Activated T-cell treated with anti-CD3 and anti-CD28 coated beads for 48 hours (primary cell): Measurements from ENCODE around the gene INPP4B.

Source experiments
- DNase-seq: peaks from one replicate; pipeline ENCODE4 v3.0.0-alpha.2; 2020; ENCODE audit warnings: low read depth

INPP4B gene

GRCh38 chr4:142372530-142373260, 473.4 kb downstream of the INPP4B start:
- DNase-seq, result no peak

GRCh38 chr4:142369141-142369540, 477.0 kb downstream of the INPP4B start:
- no peak for DNase-seq

DNA sequence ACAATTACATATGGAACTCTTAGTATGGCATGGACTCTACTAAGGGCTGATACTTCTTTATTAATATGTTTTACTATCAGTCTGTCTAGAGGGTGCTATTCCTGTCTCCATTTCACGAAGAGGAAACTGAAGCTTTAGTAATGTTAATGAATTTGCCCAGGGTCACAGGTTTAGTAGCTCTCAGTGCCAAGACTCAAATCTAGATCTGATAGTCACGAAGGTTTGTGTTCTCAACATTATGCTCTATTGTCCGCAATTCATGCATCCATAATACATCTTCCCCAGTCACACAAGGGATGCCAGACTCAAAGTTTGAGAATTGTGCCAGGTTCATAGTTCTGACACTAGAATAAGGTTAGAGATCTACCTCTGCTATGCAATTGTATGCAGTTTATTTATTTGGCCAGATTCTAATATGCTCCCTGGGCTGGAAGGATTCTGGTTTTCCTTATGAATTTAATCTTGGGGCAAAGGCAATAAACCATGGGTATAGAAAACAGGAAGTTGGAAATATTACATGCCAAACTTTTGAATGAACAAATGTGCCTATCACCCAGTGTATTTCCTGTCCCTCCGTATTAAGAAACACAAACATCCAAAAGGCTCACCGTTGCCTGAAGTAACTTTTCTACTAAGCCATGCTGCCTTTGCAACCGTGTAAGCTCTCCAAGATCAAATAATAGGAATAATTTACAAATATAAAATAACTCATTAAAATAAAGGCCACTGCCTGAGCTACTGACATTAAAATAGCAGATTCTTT, 478.5 kb downstream of the INPP4B start:
- no peak for DNase-seq

GRCh38 chr4:142366769-142367181, 479.3 kb downstream of the INPP4B start:
- no peak for DNase-seq

DNA sequence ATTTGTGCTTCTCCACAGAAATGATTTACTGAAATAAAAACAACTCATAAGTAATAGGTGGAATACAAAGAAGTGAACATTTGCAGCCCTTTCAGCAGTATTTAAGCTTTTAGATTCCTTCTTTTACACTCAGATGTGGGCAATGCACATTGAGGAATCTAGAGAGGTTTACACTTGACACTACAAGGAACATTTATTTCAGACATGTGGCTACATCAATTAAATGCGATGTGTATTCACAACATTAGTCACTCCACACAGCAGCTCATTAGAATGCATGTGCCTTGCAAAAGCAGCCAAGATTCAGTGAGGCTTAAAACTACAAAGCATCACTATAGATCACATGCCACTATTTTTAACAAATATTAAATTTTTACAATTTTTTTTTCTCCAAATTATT, 480.7 kb downstream of the INPP4B start:
- DNase-seq, result no peak

DNA sequence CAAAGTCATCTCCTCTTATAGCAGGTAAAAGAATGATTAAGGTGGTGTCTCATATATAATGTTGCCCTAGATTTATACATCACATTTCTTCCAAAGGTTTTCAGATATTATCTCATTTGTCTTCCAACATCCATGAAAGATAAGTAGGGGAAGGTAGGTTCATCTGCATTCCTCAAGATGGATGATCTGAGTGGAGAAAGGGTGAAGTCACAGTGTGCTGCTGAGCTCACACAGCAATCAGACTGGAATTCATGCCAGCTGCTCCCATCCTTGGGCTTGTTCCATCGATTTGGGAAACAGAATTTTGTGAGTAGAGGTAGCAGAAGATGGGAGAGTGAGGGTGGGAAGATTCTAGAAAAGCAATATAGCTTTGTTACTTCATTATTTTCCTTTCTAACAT, 482.4 kb downstream of the INPP4B start:
- no peak for DNase-seq

DNA sequence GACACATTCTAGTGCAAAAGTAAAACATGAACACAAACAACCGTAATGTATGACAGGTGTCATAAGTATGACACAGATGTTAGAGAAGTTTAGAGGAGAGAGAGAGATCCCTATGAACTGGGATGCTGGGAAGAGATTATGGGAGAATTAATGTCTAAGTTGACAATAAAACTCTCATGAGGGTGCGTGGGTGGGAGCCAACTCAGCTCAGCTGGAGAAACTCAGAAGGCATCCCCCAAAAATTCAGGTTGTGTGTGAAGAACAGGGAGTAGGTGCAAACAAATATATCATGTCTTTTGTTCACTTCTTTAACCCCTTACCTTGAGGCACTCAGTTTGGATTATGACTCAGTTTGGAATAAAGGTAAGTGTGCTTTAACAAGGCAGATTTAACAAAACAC, 484.1 kb downstream of the INPP4B start:
- DNase-seq, result no peak

DNA sequence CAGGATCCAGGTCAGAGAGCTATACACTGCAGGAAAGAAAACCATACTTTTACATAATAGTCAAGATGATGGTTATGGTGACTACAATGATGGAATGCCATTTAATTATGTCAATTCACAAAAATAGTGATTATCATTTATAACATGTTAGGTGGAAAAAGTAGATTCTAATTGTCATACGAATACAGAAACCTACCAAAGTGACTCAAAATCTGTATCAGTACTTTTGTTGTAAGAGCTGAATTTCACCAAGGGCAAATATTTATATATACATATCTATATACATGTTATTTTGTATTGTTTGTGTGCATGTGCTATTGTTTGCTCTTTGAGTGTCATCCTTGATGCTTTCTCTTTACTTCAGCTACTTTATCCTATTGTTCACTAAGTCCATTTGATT, 485.4 kb downstream of the INPP4B start:
- DNase-seq, result no peak

GRCh38 chr4:142358656-142359055, 487.4 kb downstream of the INPP4B start:
- DNase-seq, result no peak

DNA sequence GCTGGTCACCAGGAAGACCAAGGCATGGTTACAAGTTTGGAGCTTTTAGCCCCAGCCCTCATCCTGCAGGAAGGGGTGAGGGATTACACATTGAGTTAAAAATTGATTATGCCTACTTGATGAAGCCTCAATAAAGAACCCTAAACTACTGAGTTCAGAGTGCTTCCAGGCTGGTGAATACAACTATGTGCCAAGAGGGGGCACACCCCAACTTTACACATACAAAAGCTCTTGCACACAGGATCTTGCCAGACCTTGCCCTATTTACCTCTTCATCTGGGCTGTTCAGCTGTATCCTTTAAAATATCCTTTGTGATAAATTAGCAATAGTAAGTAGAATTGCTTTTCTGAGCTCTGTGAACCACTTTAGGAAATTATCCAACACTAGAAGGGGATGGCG, 489.3 kb downstream of the INPP4B start:
- DNase-seq, result no peak

- DNase-seq, result no peak
Observed at GRCh38 chr4:142356118-142356759, 489.9 kb downstream of the INPP4B start.

- DNase-seq, result no peak
Observed at GRCh38 chr4:142355421-142355930, 490.6 kb downstream of the INPP4B start.

DNA sequence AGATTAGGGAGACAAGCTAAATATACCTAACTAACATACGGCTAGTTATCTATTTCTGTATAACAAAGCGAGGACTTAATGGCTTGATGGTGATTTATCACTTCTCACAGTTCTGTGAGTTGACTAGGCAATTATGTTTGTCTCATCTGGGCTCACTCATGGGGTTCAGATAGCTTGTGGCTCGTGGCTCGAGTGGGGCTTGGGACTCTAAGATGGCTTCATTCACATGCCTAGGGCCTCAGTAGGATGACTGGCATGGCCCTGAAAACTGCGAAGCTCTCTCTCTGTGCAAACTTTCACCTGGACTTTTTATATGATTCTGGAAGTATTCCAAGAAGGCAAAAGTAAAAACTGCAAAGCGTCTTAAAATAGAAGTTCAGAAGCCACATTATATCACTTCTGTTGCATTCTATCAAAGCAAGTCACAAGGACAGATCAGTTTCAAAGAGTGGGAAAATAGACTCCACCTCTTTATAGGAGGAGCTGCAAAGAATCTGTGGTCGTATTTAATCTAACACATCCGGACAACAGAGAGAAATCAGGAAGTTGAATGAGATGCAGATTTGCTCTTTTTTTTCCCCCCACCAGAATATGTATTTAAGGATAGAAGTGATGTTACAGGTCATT, 491.2 kb downstream of the INPP4B start:
- DNase-seq, result no peak

- DNase-seq, result no peak
Observed at GRCh38 chr4:142354041-142354440, 492.1 kb downstream of the INPP4B start.

GRCh38 chr4:142353149-142353738, 492.9 kb downstream of the INPP4B start:
- no peak for DNase-seq

GRCh38 chr4:142352712-142353111, 493.4 kb downstream of the INPP4B start:
- no peak for DNase-seq

- no peak for DNase-seq
Observed at GRCh38 chr4:142351958-142352357, 494.1 kb downstream of the INPP4B start.

GRCh38 chr4:142350871-142351270, 495.2 kb downstream of the INPP4B start:
- DNase-seq, result no peak

DNA sequence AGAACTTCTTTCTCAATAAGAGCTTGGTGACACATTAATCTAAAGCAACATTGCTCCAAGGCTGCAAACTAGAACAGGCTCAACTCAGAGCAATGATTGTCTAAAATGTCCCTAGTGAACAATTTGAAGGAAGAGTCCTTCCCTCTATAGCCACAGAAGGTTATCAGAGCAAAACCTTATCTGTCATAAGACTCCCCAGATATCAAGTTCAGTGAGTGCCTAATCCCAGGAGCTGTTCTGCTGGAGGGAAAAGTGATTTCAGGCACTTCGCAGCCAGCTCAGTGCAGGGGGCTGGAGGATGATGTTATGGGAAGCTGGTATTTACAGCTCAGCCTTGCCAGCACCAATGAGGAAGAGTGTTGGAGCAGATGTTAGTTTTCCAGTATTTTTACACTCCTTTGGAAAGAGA, 497.5 kb downstream of the INPP4B start:
- DNase-seq, result no peak

DNA sequence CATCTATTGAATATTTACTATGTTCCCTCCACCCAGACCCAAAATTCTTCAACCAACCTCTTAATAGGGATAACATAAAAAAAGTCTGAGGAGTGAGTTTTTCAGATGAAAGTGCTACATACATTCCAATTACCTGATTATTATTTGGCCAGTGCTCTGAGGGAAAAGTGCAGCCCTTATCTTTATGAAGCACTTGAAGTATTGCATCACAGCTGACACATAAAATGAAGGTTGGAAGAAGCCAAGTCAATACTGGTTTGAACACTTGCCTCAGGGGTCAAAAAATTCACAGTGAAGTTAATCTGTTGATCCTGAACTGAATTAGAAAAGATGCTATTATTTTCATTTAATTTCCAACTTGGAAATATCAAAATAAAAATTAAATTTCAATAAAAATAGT, 498.9 kb downstream of the INPP4B start:
- no peak for DNase-seq

GRCh38 chr4:142345924-142346323, 500.2 kb downstream of the INPP4B start:
- DNase-seq, result no peak

DNA sequence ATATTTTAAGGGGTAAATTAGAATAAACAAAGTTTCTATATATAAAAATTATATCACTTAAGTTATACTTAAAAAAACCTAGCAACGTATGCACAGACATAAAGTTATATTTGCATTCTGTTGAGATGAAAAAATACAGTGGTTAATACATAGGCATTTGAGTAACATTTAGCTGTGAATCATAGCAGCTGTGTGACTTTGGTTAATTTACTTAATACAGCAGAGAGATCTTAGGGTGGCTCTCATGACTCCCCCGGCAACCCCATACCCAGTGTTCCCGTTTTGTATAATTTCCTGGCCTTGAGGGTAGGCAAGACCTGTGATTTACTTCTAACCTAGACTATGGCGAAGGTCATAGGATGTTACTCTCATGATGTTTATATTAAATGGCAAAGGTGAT, 504.8 kb downstream of the INPP4B start:
- no peak for DNase-seq
